Ishikawa (cell line): ENCODE results near the gene LPCAT1.

Experiments
- CEBPB ChIP-seq: IDR thresholded peaks from 2 replicates; pipeline ENCODE4 v1.6.1; 2012
- CREB1 ChIP-seq: IDR thresholded peaks from 2 replicates; pipeline ENCODE4 v1.6.1; 2012; ENCODE audit warnings: low read depth
- EGR1 ChIP-seq: IDR thresholded peaks from 2 replicates; pipeline ENCODE4 v1.6.1; 2012
- EP300 ChIP-seq: IDR thresholded peaks from 2 replicates; pipeline ENCODE4 v1.6.1; 2012; ENCODE audit warnings: borderline replicate concordance
- NFIC ChIP-seq: IDR thresholded peaks from 2 replicates; pipeline ENCODE4 v1.6.1; 2012
- RAD21 ChIP-seq: IDR thresholded peaks from 2 replicates; pipeline ENCODE4 v1.6.1; 2012; ENCODE audit warnings: low read depth
- TCF12 ChIP-seq: IDR thresholded peaks from 2 replicates; pipeline ENCODE4 v1.6.1; 2012; ENCODE audit warnings: low read depth
- TEAD4 ChIP-seq: IDR thresholded peaks from 2 replicates; pipeline ENCODE4 v1.6.1; 2012
- YY1 ChIP-seq: IDR thresholded peaks from 2 replicates; pipeline ENCODE4 v1.6.1; 2012; ENCODE audit warnings: low read depth
- ZBTB7A ChIP-seq: IDR thresholded peaks from 2 replicates; pipeline ENCODE4 v1.6.1; 2012; ENCODE audit warnings: low read depth
- TF ChIP-seq, protein P1 (sequence below): IDR thresholded peaks from 2 replicates; pipeline ENCODE4 v1.6.1; 2012

DNA sequence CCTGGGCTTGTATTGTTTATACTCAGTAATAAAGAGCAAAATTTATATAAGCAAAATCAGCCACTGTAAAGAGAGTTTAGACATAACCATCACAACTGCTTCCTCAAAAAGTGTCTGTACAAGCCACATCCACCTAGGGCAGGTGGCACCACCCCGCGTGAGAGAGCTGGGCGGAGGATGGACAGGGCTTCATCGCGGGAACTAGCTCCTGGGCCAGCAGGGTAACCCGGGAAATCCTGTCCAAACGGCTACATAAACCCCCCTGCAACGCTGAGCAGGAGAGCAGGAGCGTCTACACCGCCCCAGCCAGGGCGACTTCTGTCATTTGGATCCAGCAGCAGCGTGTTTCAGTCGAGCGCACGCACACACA is 79.8 kb downstream of the LPCAT1 start:
- TF ChIP-seq YY1 (no peak), CEBPB (no peak), ZBTB7A (no peak), TCF12 (no peak), RAD21 (no peak), NFIC (no peak), EP300 (no peak), CREB1 (no peak), EGR1 (no peak), TEAD4 (no peak)
- TF ChIP-seq, protein P1, sequence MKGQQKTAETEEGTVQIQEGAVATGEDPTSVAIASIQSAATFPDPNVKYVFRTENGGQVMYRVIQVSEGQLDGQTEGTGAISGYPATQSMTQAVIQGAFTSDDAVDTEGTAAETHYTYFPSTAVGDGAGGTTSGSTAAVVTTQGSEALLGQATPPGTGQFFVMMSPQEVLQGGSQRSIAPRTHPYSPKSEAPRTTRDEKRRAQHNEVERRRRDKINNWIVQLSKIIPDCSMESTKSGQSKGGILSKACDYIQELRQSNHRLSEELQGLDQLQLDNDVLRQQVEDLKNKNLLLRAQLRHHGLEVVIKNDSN, result no peak
